ENCODE measurements around the gene GMDS. TPM values are rescaled to one million over a fixed set of nuclear protein-coding genes. Genes with fewer than 3 reads are reported as not detected.

Gene GMDS
- total RNA-seq, 4 donors from 2014 or later: 197 to 375 (median 215) TPM

DNA sequence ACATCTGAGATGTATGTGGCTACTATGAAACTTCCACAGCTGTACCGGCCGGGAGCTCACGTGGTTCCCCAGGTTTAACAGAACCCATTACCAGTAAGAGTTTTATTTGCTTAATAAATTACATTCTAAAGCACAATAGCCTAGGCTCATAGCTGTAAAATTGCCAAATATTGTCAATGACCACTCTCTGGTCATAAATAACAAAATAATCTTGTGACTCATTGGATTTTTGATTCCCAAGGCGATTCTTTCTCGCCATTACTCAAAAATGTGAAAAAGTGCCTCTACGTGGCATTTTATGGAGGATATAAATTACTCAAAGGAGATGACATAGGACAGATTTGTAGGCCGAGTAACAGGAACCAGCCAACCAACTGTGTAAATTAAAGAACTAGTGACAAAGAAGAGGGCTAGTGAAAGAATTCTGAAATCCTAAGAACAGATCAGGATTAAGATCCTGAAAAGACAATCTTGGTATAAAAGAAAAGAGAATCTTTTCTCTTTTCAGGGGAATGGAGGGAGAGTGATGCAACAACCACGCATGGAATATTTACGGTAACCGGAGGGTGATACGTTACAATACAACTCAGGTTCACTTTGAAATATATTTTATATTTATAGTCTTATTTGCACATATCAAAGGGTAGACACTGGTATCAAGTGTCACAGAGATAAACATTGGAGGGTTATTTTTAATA lies 436.0 kb downstream of the GMDS start:
- no peak for TF ChIP-seq POLR2A (IDR thresholded peaks at IDR 0.05)
- TF ChIP-seq, protein P1, sequence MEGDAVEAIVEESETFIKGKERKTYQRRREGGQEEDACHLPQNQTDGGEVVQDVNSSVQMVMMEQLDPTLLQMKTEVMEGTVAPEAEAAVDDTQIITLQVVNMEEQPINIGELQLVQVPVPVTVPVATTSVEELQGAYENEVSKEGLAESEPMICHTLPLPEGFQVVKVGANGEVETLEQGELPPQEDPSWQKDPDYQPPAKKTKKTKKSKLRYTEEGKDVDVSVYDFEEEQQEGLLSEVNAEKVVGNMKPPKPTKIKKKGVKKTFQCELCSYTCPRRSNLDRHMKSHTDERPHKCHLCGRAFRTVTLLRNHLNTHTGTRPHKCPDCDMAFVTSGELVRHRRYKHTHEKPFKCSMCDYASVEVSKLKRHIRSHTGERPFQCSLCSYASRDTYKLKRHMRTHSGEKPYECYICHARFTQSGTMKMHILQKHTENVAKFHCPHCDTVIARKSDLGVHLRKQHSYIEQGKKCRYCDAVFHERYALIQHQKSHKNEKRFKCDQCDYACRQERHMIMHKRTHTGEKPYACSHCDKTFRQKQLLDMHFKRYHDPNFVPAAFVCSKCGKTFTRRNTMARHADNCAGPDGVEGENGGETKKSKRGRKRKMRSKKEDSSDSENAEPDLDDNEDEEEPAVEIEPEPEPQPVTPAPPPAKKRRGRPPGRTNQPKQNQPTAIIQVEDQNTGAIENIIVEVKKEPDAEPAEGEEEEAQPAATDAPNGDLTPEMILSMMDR (IDR thresholded peaks at IDR 0.05): no peak
- no peak overlapping the region for H3K4me3 ChIP-seq
- no peaks in the 10 kb centered on the region for H3K9me3 ChIP-seq
- H3K27me3 ChIP-seq: no peaks in the 10 kb centered on the region
- H3K27ac ChIP-seq: no peak overlapping the region
- no peaks in the 10 kb centered on the region for H3K4me1 ChIP-seq
- DNase-seq: no peak
- no peaks in the 10 kb centered on the region for H3K36me3 ChIP-seq

DNA sequence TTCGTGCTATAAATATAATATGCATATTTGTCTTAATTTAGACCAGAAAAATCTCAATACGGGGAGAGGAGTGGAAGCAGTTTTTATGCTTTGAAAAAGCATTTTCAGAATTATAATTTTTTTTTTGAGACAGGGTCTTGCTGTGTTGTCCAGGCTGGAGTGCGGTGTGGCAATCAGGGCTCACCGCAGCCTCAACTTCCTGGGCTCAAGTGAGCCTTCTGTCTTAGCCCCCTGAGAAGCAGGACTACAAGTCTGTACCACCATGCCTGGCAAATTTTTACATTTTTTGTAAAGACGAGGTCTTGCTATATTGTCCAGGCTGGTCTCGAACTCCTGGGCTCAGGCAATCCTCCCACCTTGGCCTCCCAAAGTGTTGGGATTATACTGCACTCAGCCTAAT lies 438.5 kb downstream of the GMDS start:
- Histone ChIP-seq H3K36me3 (no peaks in the 10 kb centered on the region), H3K27me3 (no peaks in the 10 kb centered on the region), H3K9me3 (no peaks in the 10 kb centered on the region), H3K27ac (no peak overlapping the region), H3K4me1 (no peaks in the 10 kb centered on the region), H3K4me3 (no peak overlapping the region)
- no peak for DNase-seq
- no peak for TF ChIP-seq POLR2A (IDR thresholded peaks at IDR 0.05)
- TF ChIP-seq, protein P1 (IDR thresholded peaks at IDR 0.05): no peak

- H3K36me3 ChIP-seq: no peaks in the 10 kb centered on the region
- H3K27ac ChIP-seq: peak overlapping the region in 2 of 4 donors; percentile 44 to 53
- no peak for TF ChIP-seq POLR2A (IDR thresholded peaks at IDR 0.05)
- TF ChIP-seq, protein P1 (IDR thresholded peaks at IDR 0.05): no peak
- DNase-seq: peak in 1 of 3 donors; percentile 49
- no peaks in the 10 kb centered on the region for H3K9me3 ChIP-seq
- no peak overlapping the region for H3K4me3 ChIP-seq
- no peaks in the 10 kb centered on the region for H3K4me1 ChIP-seq
- no peaks in the 10 kb centered on the region for H3K27me3 ChIP-seq
These were observed 442.7 kb downstream of the GMDS start for GRCh38 chr6:1802491-1803395.

DNA sequence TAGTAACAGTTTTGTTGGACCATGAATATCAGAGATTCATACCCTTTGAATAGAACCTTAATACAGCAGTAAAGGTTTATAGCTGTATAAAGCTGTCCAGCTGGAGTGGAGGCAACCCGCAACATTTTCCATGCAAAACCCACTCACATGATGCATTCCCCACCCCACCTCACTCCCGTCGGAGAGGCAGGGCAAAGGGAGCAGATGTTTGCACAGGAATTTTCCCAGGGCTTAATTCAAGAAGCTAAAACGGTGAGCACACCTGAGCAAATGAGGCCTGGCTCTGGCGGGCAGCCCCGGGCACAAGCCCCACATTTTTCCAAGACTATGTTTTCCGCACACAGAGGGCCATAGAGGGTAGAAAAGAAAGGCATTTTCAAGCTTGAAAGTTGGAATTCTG lies 444.0 kb downstream of the GMDS start:
- peaks cover 0 to 6% (median 0%) of the 10 kb centered on the region in 4 donors for H3K4me1 ChIP-seq
- TF ChIP-seq POLR2A (IDR thresholded peaks at IDR 0.05): no peak
- TF ChIP-seq, protein P1 (IDR thresholded peaks at IDR 0.05): no peak

DNA sequence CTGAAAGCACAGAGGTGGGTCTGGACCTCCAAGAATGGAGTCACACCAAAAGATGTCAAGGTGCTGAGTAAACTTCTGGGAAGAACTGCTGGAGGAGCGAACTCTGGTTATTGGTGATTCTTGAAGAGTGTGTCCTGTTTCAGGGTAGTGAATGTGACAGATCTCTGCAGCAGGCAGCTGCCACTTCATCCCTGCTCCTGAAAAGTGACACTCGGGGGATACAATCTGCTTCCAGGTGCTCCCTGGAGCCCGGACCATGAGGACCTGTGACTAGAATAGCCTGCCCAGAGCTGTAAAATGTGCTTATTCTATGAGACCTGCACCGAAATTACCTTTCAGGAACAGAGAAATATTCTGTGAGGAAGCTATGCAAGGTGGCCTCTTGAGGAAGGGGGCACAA lies 444.6 kb downstream of the GMDS start:
- H3K4me3 ChIP-seq: no peak overlapping the region
- H3K4me1 ChIP-seq: peaks cover 0 to 6% (median 0%) of the 10 kb centered on the region in 4 donors
- no peak for TF ChIP-seq POLR2A (IDR thresholded peaks at IDR 0.05)
- TF ChIP-seq, protein P1 (IDR thresholded peaks at IDR 0.05): no peak
- no peak overlapping the region for H3K27ac ChIP-seq
- H3K9me3 ChIP-seq: no peaks in the 10 kb centered on the region
- H3K36me3 ChIP-seq: no peaks in the 10 kb centered on the region
- H3K27me3 ChIP-seq: no peaks in the 10 kb centered on the region
- no peak for DNase-seq

More for the DNA sequence above, 444.0 kb downstream of the GMDS start:
- Histone ChIP-seq H3K9me3 (no peaks in the 10 kb centered on the region), H3K27me3 (no peaks in the 10 kb centered on the region), H3K36me3 (no peaks in the 10 kb centered on the region), H3K27ac (no peak overlapping the region), H3K4me3 (no peak overlapping the region)
- DNase-seq: no peak

Data from Peyer's patch (tissue), 4 donors.